Parathyroid adenoma (tissue), 2 donors: Measurements from ENCODE around the gene TEX48.

Experiments
- H2AFZ ChIP-seq: fragments of 300-600 bp; sonication (generic); one replicate; pipeline ENCODE4 v1.7.0; 2017; ENCODE audit warnings: antibody characterized with exemption, mild to moderate bottlenecking
- H3K27ac ChIP-seq: fragments of 300-600 bp; sonication (generic); one replicate; pipeline ENCODE4 v1.7.0; 2017
- H3K27me3 ChIP-seq: fragments of 300-600 bp; sonication (generic); one replicate; pipeline ENCODE4 v1.7.0; 2017; ENCODE audit warnings: low read length; ENCODE audit not compliant: control insufficient read depth, insufficient read depth
- H3K36me3 ChIP-seq: fragments of 300-600 bp; sonication (generic); one replicate; pipeline ENCODE4 v1.7.0; 2017; ENCODE audit warnings: low read length; ENCODE audit not compliant: control insufficient read depth, insufficient read depth
- H3K4me1 ChIP-seq: fragments of 300-600 bp; sonication (generic); one replicate; pipeline ENCODE4 v1.7.0; 2017; ENCODE audit warnings: control low read depth
- H3K4me2 ChIP-seq: fragments of 300-600 bp; sonication (generic); one replicate; pipeline ENCODE4 v1.7.0; 2017; ENCODE audit warnings: low read length
- H3K4me3 ChIP-seq: fragments of 300-600 bp; sonication (generic); one replicate; pipeline ENCODE4 v1.7.0; 2017; ENCODE audit warnings: low read depth, low read length
- H3K79me2 ChIP-seq: fragments of 300-600 bp; sonication (generic); one replicate; pipeline ENCODE4 v1.7.0; 2017; ENCODE audit warnings: control low read depth
- H3K9ac ChIP-seq: fragments of 300-600 bp; sonication (generic); one replicate; pipeline ENCODE4 v1.7.0; 2017; ENCODE audit warnings: mild to moderate bottlenecking
- H3K9me3 ChIP-seq: fragments of 300-600 bp; sonication (generic); one replicate; pipeline ENCODE4 v1.7.0; 2017; ENCODE audit warnings: low read length; ENCODE audit not compliant: control insufficient read depth
- CTCF ChIP-seq: fragments of 300-600 bp; sonication (generic); IDR thresholded peaks from one replicate; pipeline ENCODE4 v1.7.0; 2017; ENCODE audit warnings: antibody characterized with exemption, mild to moderate bottlenecking
- donor health status: primary hyperparathyroidism.

TEX48 gene

GRCh38 chr9:114657705-114658104 is 24.3 kb downstream of the TEX48 start, which contains the start of gene TEX53:
TEX53 (minus strand) TSS chr9:114657805; CDS start chr9:114657774, 31 bp downstream.
- no peaks in the 10 kb centered on the region for H3K36me3 ChIP-seq
- no peaks in the 10 kb centered on the region for H3K27me3 ChIP-seq
- no peak within 1 kb of the TSS for H3K9ac ChIP-seq
- H3K4me2 ChIP-seq: no peak within 1 kb of the TSS
- H3K4me3 ChIP-seq: no peak within 1 kb of the TSS
- no peak within 1 kb of the TSS for H2AFZ ChIP-seq
- H3K9me3 ChIP-seq: no peaks in the 10 kb centered on the region
- no peak within 1 kb of the TSS for H3K27ac ChIP-seq
- H3K4me1 ChIP-seq: no peaks in the 10 kb centered on the region
- H3K79me2 ChIP-seq: no peaks in the 10 kb centered on the region
- no peak for TF ChIP-seq CTCF

- Histone ChIP-seq H2AFZ (no peak overlapping the region), H3K4me1 (no peaks in the 10 kb centered on the region), H3K79me2 (no peaks in the 10 kb centered on the region), H3K27ac (no peak overlapping the region), H3K4me3 (no peak overlapping the region), H3K9me3 (no peaks in the 10 kb centered on the region), H3K36me3 (no peaks in the 10 kb centered on the region), H3K9ac (no peak overlapping the region), H3K4me2 (no peak overlapping the region), H3K27me3 (no peaks in the 10 kb centered on the region)
- TF ChIP-seq CTCF: no peak
Observed at GRCh38 chr9:114656301-114656700, 25.7 kb downstream of the TEX48 start.

GRCh38 chr9:114655689-114656088 is 26.3 kb downstream of the TEX48 start:
- H3K9ac ChIP-seq: no peak overlapping the region
- H2AFZ ChIP-seq: no peak overlapping the region
- no peaks in the 10 kb centered on the region for H3K79me2 ChIP-seq
- no peak overlapping the region for H3K4me3 ChIP-seq
- no peaks in the 10 kb centered on the region for H3K36me3 ChIP-seq
- no peak overlapping the region for H3K27ac ChIP-seq
- TF ChIP-seq CTCF: no peak
- H3K4me1 ChIP-seq: no peaks in the 10 kb centered on the region
- H3K27me3 ChIP-seq: no peaks in the 10 kb centered on the region
- no peaks in the 10 kb centered on the region for H3K9me3 ChIP-seq
- H3K4me2 ChIP-seq: no peak overlapping the region

- Histone ChIP-seq H3K36me3 (no peaks in the 10 kb centered on the region), H2AFZ (no peak overlapping the region), H3K9ac (no peak overlapping the region), H3K4me2 (no peak overlapping the region), H3K27me3 (no peaks in the 10 kb centered on the region), H3K4me1 (no peaks in the 10 kb centered on the region), H3K79me2 (no peaks in the 10 kb centered on the region), H3K4me3 (no peak overlapping the region), H3K27ac (no peak overlapping the region), H3K9me3 (no peaks in the 10 kb centered on the region)
- TF ChIP-seq CTCF: peak; percentile 78
Observed at GRCh38 chr9:114653556-114654159, 28.3 kb downstream of the TEX48 start.
